ENCODE measurements around the gene TRIM73.
"Not testable (repeated sequence)": the region's sequence is repeated elsewhere in the genome, so short reads cannot be mapped to it uniquely, and the experiment has no call there.

The TRIM73 gene

DNA sequence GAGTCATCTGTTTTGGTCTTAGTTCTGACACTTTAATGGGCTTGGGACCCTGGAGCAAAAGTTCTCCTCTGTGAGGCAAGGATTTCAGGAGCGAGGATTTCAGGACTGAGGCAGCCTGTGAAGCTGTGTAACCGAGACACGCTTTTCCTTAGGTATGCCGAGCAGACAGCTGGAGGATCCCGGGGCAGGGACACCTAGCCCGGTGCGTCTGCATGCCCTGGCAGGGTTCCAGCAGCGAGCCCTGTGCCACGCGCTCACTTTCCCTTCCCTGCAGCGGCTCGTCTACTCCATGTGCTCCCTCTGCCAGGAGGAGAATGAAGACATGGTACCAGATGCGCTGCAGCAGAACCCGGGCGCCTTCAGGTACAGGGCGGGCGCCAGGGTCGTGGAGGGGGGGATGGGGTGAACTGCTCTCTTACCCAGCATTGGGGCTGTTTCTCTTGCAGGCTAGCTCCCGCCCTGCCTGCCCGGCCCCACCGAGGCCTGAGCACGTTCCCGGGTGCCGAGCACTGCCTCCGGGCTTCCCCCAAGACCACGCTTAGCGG lies 20.5 kb downstream of the TRIM73 start:
- DNase-seq (ENCODE audit: low read depth, low spot score), result not testable (repeated sequence)

DNA sequence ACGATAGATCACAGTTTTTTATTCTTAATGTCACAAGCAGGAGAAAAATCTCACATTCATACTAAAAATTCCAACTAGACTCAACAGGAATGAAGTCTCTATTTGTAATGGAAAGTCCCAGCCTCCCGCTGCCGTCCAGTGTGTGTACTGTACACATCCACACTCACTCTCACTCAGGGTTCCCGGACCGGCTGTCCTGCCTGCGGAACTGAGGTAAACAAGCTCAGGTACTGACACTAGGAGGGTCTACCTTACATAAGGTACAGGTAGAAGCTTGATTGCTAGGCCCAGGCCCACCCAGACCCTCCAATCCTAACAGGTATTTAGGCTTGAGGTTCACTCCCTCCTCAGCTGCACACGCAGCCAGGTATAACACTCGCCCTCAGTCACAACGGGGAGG lies 21.4 kb downstream of the TRIM73 start:
- not testable (repeated sequence) for DNase-seq (ENCODE audit: low read depth, low spot score)

DNA sequence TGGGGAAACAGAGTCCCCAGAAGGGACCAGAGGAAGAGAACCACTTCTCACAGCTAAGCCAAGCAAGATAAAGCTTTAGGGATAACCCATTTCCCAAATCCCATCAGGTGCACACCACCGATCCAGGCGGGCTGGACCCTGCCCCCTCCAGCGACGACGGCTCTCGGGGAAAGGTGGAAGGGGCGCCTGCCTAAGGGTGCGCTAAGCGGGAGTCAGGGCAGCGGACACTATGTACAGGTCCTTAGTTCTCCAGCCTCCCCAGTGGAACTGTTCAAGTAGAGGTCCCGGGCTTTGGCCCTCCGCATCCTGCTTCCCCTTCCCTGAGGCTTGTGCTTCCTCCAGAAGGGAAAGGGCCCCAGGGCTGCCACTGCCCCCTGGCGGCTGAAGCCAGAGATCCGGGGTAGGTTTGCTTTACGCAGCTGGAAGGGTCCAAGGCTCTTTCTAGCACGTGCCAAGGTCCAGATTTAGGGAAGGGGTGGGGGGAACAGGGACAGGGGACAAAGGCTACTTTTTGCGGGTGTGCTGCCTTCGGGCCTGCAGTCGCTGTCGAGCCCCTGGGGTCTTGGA lies 22.9 kb downstream of the TRIM73 start:
- not testable (repeated sequence) for DNase-seq (ENCODE audit: low read depth, low spot score)

DNA sequence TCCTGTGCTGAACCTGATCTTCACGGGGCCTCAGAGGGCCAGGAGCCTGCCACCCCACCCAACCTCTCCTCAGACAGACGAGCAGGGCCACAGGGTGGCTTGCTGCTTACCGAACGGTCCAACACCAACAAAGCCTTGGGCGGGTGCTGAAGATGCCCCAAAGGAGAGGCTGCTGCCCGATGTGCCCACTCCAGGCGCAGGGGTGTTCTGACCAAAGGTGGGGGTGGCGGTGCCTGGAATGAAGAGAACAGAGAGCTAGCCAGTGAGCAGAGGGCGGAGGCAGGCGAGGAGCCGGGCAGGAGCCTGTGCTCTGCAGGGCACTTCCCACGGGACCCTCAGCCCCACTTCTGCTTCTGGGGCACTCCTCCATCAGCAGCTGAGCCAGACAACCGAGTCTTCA lies 23.8 kb downstream of the TRIM73 start:
- not testable (repeated sequence) for DNase-seq (ENCODE audit: low read depth, low spot score)

DNA sequence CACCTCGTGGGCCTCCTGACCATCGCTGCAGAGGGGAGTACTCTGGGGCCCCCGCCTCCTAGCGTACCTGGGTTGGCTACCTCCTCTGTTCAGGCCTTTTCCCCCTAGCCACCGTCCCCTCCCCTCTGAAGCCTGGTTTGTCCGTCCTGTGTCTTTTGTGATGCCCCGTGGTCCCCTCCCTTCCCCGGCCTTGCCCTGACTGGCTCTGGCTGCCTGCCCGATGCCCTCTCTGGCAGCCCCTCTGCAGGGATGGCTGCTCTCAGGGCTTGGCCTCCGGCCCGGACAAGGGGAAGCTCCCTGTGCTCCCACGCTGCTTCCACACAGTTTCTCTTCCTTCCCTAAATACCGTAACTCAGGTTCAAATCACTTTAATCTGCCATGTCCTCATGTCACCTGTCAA lies 24.3 kb downstream of the TRIM73 start:
- DNase-seq (ENCODE audit: low read depth, low spot score), result not testable (repeated sequence)

DNA sequence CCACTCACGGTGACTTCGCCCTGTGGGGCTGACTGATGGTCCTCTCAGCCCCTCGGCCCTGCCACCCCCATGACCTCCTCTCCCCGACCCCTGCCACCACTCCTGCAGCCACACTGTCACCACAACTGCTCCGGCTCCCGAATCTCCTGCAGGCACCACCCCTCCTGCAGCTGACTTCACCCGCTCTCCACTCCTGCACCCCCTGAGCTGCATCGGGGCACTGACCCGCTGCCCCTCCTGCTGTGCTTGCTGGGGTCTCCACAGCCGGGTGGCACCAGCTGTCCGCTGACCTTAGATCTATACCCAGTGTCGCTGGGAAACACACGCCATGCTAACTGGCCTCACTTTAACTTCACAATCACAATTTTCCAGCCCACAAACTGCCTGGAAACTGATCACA lies 24.7 kb downstream of the TRIM73 start:
- DNase-seq (ENCODE audit: low read depth, low spot score), result not testable (repeated sequence)

DNA sequence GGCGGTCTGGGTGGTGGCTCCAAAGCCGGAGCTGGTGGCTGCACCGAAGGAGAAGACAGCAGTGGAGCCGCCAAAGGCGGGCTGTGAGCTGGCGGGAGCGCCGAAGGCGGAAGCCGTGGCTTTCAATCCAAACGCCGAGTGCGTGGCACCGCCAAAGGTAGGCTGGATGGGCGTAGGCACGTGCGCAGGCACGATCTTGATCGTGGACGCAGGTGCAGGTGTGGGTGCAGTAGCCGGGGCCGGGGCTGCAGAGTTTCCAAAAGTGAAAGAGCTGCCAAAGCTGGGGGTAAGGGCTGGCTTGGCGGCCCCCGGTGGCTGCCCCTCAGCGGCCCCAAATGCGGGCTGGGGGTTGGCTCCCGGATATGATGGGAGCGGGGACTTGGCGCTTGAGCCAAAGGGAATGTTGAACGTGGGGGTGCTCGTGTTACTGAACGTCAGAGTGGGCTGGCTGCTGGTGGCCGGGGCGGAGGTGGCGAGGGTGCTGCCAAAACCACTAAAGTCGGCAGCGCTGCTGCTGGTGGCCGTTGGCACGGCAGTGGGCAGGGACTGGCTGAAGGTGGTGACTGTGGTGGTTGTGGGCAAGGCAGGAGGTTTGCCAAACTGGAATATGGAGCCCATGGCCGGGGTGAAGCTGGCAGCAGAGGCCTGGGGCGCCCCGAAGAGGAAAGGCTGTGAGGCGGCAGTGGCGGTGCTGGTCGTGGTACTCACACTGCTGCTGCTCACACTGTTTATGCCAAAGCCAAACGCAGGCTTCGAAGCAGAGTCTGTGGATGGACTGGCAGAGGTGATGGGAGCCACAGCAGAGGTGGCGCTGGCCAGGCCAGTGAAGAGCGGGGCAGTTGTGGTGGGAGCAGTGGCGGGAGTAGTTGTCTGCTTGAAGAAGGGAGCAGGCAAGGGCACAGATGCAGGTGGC lies 26.6 kb downstream of the TRIM73 start:
- DNase-seq (ENCODE audit: low read depth, low spot score), result not testable (repeated sequence)

DNA sequence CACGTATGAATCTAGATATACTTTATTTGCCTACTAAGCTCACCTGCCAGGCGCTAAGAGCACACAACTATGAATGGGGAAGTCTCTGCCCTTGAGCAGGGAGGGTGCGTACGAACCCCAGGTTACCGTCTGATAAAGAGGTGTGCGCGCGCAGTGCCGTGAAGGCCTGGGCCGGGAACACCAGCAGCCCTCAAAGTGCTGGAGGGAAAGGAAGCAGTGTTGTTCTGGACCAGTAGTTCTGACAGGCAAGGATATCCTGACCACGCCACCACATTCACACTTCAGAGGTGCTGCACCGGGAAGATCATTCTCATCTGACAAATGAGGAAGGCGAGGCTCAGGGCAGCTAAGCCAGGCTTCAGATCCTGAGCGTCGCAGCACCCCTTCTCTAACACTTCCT lies 28.1 kb downstream of the TRIM73 start:
- DNase-seq (ENCODE audit: low read depth, low spot score), result not testable (repeated sequence)

DNA sequence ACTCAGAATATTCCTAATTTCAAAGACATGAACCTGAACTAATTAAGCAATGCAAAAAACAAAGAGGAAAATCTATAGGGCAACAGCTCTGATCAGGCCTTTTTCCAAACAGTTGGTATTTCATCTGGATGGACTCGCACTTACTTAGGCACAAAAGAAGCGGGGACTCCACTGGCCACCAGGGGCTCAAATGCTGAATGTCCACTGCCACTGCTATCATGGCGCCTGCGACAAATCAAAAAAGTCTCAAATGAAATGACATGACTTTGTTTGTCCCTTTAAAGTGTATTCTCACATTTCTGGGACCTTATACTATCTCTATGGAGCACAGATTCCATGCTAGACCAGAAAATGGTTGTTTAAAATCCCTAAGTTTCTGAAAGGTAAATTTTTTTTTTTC lies 43.6 kb downstream of the TRIM73 start:
- DNase-seq (ENCODE audit: low read depth, low spot score), result not testable (repeated sequence)

DNA sequence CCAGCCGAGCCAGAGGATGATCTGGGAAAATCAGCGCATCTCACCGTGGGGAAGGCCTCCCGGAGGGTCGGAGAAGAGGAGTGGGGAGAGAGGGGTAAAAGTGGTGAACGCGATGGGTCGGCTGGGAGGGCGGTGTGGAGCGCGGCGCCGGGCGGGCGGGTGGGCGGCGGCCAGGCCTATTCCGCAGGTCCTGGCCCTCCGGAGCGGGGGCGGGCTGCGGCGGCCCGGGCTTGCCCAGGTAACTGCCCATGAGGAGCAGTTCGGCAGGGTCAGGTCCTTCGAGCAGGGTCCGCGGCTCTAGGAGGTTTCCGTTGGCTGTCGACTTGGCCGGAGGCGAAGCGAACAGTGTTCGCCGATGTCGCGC lies 46.7 kb downstream of the TRIM73 start:
- DNase-seq (ENCODE audit: low read depth, low spot score), result not testable (repeated sequence)

DNA sequence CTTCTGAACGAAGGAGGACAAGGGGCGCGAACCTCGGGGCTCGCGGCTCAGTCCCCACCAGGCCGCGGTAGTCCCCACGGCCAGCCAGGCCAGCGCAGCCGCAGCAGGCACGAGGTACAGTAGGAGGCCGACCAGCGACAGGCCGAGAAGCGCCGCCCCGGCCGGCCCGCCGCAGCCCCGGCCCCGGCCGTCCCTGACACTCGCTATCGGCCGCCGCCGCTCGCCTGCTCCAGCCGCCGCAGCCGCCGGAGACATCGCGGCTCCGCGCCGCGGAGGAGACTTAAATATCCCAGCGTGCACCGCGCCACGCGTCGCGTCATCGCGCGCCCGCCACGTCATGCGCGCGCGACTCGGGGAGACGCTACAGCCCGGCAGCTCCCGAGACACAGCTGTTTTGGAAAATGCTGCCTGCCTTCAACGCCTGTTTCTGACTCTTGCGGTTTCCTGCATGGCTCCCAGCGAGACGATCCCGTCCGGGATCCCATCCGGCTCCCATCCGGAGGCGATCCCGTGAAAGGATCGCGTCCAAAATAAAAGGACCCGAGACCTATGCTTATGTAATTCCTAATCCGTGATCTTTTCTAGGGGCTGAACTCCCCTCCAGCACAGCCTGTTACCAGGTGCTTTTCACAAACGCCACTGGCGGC lies 47.2 kb downstream of the TRIM73 start:
- DNase-seq (ENCODE audit: low read depth, low spot score), result peak; percentile 43

DNA sequence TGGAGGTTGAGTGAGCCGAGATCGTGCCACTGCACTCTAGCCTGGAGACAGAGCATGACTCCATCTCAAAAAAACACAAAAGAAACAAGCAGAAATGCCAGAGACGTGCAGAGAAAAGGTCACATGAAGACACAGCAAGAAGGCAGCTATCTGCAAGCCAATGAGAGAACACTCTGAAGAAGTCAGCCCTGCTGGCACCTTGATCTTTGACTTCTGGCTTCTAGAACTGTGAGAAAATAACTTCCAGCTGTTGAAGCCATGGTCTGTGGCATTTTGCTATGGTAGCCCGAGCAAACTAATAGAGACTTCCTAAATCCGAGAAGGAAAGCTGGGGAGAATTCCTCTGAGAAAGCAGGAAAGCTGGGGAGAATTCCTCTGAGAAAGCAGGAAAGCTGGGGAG lies 54.5 kb downstream of the TRIM73 start:
- DNase-seq (ENCODE audit: low read depth, low spot score), result not testable (repeated sequence)

DNA sequence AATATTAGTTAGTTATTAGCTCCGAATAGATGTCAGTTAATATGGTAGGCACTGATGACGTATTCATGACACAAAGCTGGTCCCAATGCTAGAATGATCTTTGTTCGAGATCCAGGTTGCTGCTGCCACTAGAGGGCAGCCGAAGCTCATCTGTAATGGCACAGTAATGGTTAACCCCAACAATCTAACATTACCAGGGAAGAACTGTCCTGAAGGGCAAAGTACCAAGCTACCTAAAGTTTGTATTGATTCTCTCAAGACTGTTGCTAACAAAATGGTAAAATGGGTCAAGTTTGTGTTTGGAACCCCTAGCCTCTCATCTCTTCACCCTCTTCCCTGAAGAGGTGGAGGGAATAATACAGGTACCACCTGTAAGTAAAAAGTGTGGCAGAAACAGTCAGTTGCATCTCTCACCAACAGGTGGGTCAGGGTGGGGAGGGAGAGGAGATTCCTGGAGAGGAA lies 57.1 kb downstream of the TRIM73 start:
- DNase-seq (ENCODE audit: low read depth, low spot score), result not testable (repeated sequence)
